Gastrocnemius medialis (tissue), 4 donors: ENCODE results near the gene BAIAP2L2. TPM values are rescaled to one million over a fixed set of nuclear protein-coding genes. Genes with fewer than 3 reads are reported as not detected.

ENCODE experiments used
- ATAC-seq, 2 donors: fragments of 150-250 bp; one replicate each; pipeline ENCODE4 v1.9.1; 2016
- DNase-seq, 2 donors: peaks; one replicate each; pipeline ENCODE4 v3.0.0-alpha.2; 2019
- H3K27ac ChIP-seq, 4 donors: fragments of 200-600 bp; sonication (generic); 1 replicate in 1 of 4; 2 replicates in 3 of 4; pipeline ENCODE4 v1.5.1; 2016 to 2018; ENCODE audit warnings: mild to moderate bottlenecking in 2 of 4, moderate library complexity in 1 of 4
- H3K27me3 ChIP-seq, 3 donors: fragments of 200-600 bp; sonication (generic) in 2 of 3; 1 replicate in 1 of 3; 2 replicates in 2 of 3; pipeline versions ENCODE4 v1.5.1 to v1.6.0; 2016 to 2019; ENCODE audit warnings: mild to moderate bottlenecking in 1 of 3, moderate library complexity in 1 of 3
- H3K36me3 ChIP-seq, 2 donors: fragments of 200-600 bp; sonication (generic) in 1 of 2; one replicate each; pipeline ENCODE4 v1.5.1; 2017 to 2018
- H3K4me1 ChIP-seq, 2 donors: fragments of 200-600 bp; sonication (generic) in 1 of 2; one replicate each; pipeline ENCODE4 v1.5.1; 2016 to 2017; ENCODE audit warnings: mild to moderate bottlenecking in 2 of 2
- H3K4me3 ChIP-seq, 4 donors: fragments of 200-600 bp; sonication (generic) in 3 of 4; 1 replicate in 1 of 4; 2 replicates in 3 of 4; pipeline ENCODE4 v1.5.1; 2016 to 2019; ENCODE audit warnings: mild to moderate bottlenecking in 2 of 4
- H3K9me3 ChIP-seq, 3 donors: fragments of 200-600 bp; sonication (generic) in 2 of 3; 1 replicate in 1 of 3; 2 replicates in 2 of 3; pipeline ENCODE4 v1.5.1; 2016 to 2019
- CTCF ChIP-seq, 5 experiments: fragments of 450-650 bp in 3 of 5; fragments of 200-600 bp in 2 of 5; sonication (generic) in 2 of 5; IDR thresholded peaks in 4 of 5; conservative IDR thresholded peaks in 1 of 5; 1 replicate in 4 of 5; 2 replicates in 1 of 5; pipeline ENCODE4 v1.5.1; 2016 to 2019; ENCODE audit warnings: antibody characterized with exemption in 5 of 5, mild to moderate bottlenecking in 3 of 5, moderate library complexity in 3 of 5
- POLR2A ChIP-seq, 2 donors: fragments of 450-650 bp; IDR thresholded peaks; one replicate each; pipeline ENCODE4 v1.6.1; 2017; ENCODE audit warnings: antibody characterized with exemption in 2 of 2, mild to moderate bottlenecking in 2 of 2, moderate library complexity in 2 of 2
- in situ Hi-C, 4 donors: fragments of 200-750 bp; cut with MboI; loops; one replicate each; pipeline versions ENCODE4 v1.15.0 to v1.8.0; 2017; ENCODE audit warnings: low sequenced_read_pairs in 4 of 4
- intact Hi-C: fragments of 100-400 bp; cut with DNase I; formaldehyde crosslinking; loops from one replicate; pipeline ENCODE4 v1.15.1; 2023; ENCODE audit warnings: low total_unique reads
- total RNA-seq, 4 donors: library from RNA; depleted of rRNA; stranded (reverse); fragments of >200 nt; gene quantifications; one replicate each; pipeline versions ENCODE4 v1.1.0 to v1.2.3, GENCODE V29; 2016

BAIAP2L2 gene
- total RNA-seq, 4 donors from 2014 or later = 0.16 to 1.7 (median 0.72) TPM; not detected in 1

GRCh38 chr22:38136607-38137006 lies 26.1 kb upstream of the BAIAP2L2 start:
- TF ChIP-seq CTCF (IDR thresholded peaks at IDR 0.05 in 4 of 5, conservative IDR thresholded peaks at IDR 0.05 in 1 of 5) (no peak), POLR2A (IDR thresholded peaks at IDR 0.05) (no peak)
- intact Hi-C loops (no loop called here), in situ Hi-C loops (no loop called here)
- Histone ChIP-seq H3K36me3 (peaks cover 0 to 19% of the 10 kb centered on the region in 2 donors), H3K27ac (no peak overlapping the region), H3K4me3 (no peak overlapping the region), H3K9me3 (no peaks in the 10 kb centered on the region), H3K27me3 (no peaks in the 10 kb centered on the region), H3K4me1 (no peaks in the 10 kb centered on the region)
- ATAC-seq = no peak
- DNase-seq = no peak

- Histone ChIP-seq H3K27me3 (no peaks in the 10 kb centered on the region), H3K4me3 (no peak overlapping the region), H3K36me3 (peaks cover 0 to 24% of the 10 kb centered on the region in 2 donors), H3K9me3 (no peaks in the 10 kb centered on the region), H3K27ac (no peak overlapping the region), H3K4me1 (no peaks in the 10 kb centered on the region)
- in situ Hi-C loops = no loop called here
- TF ChIP-seq CTCF (IDR thresholded peaks at IDR 0.05 in 4 of 5, conservative IDR thresholded peaks at IDR 0.05 in 1 of 5) = no peak
- no peak for DNase-seq
- intact Hi-C loops = no loop called here
- peak in 1 of 2 donors; percentile 24 for ATAC-seq
These were observed 24.7 kb upstream of the BAIAP2L2 start for GRCh38 chr22:38135133-38135706.

GRCh38 chr22:38133331-38133730 lies 22.8 kb upstream of the BAIAP2L2 start:
- intact Hi-C loops (no loop called here), in situ Hi-C loops (no loop called here)
- DNase-seq (no peak), ATAC-seq (no peak)
- TF ChIP-seq POLR2A (IDR thresholded peaks at IDR 0.05) = no peak
- no peak for TF ChIP-seq CTCF (IDR thresholded peaks at IDR 0.05 in 4 of 5, conservative IDR thresholded peaks at IDR 0.05 in 1 of 5)
- no peaks in the 10 kb centered on the region for H3K4me1 ChIP-seq
- H3K36me3 ChIP-seq = peaks cover 0 to 27% of the 10 kb centered on the region in 2 donors
- no peak overlapping the region for H3K4me3 ChIP-seq
- no peak overlapping the region for H3K27ac ChIP-seq
- H3K27me3 ChIP-seq = no peaks in the 10 kb centered on the region
- no peaks in the 10 kb centered on the region for H3K9me3 ChIP-seq

GRCh38 chr22:38132794-38133193 lies 22.3 kb upstream of the BAIAP2L2 start:
- H3K4me1 ChIP-seq = no peaks in the 10 kb centered on the region
- DNase-seq (no peak), ATAC-seq (no peak)
- TF ChIP-seq POLR2A (IDR thresholded peaks at IDR 0.05) (no peak), CTCF (IDR thresholded peaks at IDR 0.05 in 4 of 5, conservative IDR thresholded peaks at IDR 0.05 in 1 of 5) (no peak)
- H3K27ac ChIP-seq = no peak overlapping the region
- H3K9me3 ChIP-seq = no peaks in the 10 kb centered on the region
- in situ Hi-C loops (no loop called here), intact Hi-C loops (no loop called here)
- peaks cover 0 to 30% of the 10 kb centered on the region in 2 donors for H3K36me3 ChIP-seq
- H3K27me3 ChIP-seq = no peaks in the 10 kb centered on the region
- H3K4me3 ChIP-seq = no peak overlapping the region

- no peak for DNase-seq
- Histone ChIP-seq H3K4me1 (no peaks in the 10 kb centered on the region), H3K27ac (no peak overlapping the region), H3K9me3 (no peaks in the 10 kb centered on the region), H3K4me3 (no peak overlapping the region), H3K27me3 (no peaks in the 10 kb centered on the region), H3K36me3 (peaks cover 0 to 33% of the 10 kb centered on the region in 2 donors)
- in situ Hi-C loops (no loop called here), intact Hi-C loops (no loop called here)
- no peak for TF ChIP-seq CTCF (IDR thresholded peaks at IDR 0.05 in 4 of 5, conservative IDR thresholded peaks at IDR 0.05 in 1 of 5)
- no peak for TF ChIP-seq POLR2A (IDR thresholded peaks at IDR 0.05)
- no peak for ATAC-seq
These were observed 21.7 kb upstream of the BAIAP2L2 start for GRCh38 chr22:38132136-38132535.
